GM19043 (cell line): ENCODE data around the gene CADM1.

Experiments
- ATAC-seq: cut with Tn5 transposase; IDR thresholded peaks from one replicate; pipeline ENCODE4 v1.9.1; 2021; ENCODE audit warnings: low read depth; ENCODE audit not compliant: unreplicated experiment

The CADM1 gene

DNA sequence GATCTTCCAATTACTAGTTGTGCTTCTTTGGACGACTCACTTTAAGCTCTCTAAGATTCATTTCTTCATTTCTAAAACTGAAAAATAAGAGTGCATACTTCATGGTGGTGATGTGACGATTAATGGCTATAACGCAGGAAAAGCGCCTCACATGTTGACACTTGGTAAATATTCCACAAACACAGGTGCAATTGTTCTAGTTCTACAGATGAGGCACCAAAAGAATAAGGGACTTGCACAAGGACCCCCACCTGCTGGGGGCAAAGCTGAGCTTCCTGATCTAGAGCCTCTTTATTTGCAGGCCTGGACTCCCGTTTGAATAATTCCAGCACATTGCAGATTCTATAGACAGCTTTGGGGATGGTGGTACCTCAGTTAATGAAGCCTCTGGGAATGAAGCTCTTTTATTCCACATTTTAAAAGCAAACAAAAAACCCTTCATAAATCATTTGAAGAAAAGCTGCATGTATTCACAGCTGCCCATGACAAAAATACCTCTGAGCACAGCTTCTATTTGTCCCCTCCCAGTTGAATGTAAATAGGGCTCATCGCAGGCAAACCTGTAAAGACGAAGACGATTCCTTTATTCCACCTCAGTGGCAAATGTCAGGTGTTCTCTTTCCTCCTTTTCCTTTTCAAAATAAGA lies 14.9 kb upstream of the CADM1 start:
- ATAC-seq = no peak

DNA sequence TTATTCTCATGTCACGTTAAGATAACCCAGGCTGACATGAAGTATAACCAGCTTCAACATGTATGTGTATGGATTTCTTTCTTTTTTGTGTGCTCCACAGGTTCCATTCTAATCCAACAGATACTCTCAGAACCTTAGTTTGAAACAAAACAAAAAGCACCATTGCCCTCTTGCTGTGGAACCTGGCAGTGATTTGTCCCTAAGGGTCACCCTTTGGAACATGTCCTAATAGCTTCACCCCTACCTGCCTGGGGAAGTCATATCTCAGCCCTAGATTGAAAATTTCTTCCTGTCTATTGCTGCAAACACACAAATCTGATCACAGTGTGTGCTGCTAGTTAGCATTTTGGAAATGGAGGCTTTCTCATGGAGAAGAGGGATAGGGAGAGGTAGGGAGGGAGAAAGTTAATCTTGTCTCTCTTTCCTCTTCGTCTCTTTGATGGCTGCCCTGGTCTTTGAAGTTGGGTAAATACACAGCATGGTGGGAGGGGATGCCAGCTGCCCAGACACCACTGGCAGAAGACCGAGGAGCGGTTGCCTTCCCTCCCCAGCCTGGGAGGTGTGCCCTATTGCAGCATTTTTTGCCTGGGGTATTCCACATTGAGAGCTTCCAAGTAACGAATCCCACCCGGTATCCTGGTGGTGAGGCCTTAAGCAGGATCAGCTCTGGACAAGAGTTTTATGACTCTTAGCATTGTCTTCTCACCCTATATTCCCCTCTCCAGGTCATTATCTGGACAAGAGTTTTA lies 11.6 kb upstream of the CADM1 start:
- no peak for ATAC-seq

DNA sequence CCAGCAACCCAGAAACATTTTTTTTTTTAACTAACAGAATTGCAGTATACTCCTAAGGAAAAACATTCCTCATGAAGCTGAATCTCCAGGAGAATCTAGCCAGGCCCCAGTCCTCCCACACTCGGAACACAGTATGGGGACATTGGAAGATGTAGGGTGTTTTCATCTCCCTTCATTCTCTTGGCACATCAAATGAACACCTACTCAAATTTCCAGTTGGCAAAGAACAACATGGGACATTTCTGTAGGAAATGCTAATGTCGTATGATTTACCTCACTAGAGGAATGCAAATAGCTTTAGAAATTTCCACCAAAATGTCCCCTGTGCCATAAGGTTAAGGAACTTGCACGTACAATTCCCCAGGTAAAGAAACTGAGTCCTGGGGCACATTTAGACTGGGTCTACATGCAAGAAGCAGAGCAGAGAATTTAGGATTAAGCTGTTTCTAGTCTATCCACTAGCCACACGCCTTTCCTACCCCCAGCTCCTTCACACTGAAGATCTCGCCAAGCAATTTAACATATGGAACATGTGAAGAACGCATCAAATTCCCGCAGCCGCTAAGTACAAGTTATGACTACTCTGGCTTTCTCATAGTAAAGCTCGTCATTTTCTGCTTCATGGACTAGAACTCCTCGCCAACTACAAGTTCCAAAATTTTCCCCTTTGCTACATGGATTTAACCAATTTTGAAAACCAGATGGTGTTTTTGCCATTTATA lies 2.9 kb upstream of the CADM1 start:
- ATAC-seq = no peak

DNA sequence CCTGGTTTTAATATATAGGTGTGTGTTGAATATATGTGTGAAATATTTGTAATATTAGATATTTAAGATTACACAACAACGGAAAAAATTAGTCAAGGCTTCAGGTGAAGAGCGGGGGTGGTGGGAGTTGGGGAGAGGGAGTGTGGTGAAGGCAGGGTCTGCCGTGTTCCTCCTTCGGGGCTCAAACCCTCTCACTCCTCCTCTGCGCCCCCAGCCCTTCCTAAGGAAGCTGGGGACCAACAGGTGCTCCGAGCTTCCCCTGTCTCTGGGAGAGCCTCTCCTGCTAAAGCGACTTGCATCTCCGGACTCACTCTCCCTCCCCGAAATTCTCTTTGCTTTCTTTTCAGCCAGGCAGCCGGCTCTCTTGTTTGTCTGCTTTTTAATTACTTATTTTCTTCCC lies 960 bp upstream of the CADM1 start:
- ATAC-seq = no peak

DNA sequence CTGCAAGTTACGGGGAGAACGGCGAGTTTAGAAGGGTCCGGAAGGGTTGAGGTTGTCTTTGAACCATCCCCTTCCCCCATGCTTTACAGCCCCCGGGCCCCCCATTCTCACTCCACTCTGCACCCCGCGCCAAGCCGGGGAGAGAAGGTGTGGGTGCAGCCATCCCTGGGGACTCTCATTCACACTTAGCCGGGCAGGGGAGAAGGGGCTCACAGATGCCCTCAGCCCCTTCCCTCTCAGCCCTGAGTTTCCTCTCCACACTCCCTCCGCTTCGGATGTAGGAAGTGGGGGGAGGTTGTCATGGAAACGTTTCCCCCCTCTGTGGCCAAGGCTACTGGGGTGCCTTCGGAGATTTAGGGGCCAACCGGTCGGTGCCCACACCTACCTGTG lies 334 bp downstream of the CADM1 start:
- ATAC-seq = no peak

DNA sequence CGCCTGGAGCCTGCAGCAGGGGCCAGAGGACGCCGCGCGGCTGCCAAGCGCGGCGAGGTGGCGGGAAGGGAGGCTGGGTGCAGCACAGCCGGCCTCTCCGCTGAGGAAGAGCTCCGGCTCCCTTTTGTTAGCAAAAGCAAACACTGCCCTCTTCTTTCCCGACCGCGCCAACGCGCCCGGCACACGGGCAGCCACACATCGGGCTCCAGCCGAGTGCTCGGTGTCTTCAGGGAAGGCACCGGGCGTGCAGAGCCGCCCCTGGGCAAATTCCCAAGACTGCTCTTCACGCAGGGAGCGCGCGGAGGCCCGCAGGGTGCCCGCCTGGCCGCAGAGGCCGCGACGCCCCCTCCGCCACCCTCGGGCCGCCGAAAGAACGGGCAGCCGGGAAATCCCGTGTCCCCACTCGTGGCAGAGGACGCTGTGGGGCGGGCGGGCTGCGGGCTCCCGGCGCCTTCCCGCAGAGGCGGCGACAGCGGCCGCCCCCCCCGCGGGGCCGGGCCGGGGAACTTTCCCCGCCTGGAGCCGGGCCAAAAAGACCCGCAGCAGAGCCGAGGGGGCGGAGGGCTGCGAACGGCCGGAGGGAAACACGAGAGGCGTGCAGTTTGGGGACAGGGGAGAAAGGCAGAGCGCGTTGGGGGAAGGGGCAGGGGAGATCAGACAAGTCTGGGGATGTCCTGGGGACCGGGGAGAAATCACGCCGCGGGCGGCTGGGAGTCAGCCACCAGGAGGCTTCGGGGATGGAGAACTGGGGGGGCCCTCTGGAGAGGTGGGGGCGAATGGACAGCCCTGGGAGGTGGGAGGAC lies 931 bp downstream of the CADM1 start:
- ATAC-seq = no peak

DNA sequence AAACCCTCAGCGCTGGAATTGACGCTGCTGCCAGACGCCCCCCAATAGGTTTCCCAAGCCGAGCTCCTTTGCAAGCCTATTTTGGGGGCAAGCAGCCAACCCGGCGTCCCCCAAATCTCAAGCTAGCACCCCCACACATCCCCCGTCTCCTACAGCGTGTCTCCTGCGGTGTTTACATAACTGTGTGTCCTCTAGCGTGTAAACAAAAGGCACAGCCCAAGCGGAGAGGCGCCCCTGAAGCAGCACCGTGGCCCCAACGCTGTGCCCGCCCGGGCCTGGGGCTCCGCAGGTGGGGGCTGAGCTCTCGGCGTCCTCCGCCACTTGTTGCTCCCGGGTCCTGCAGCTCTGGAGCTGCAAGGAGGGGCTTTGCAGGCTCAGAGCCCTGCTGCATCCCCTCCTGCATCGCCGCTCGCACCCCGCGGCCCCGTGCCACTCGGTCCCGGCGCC lies 1.6 kb downstream of the CADM1 start:
- no peak for ATAC-seq

DNA sequence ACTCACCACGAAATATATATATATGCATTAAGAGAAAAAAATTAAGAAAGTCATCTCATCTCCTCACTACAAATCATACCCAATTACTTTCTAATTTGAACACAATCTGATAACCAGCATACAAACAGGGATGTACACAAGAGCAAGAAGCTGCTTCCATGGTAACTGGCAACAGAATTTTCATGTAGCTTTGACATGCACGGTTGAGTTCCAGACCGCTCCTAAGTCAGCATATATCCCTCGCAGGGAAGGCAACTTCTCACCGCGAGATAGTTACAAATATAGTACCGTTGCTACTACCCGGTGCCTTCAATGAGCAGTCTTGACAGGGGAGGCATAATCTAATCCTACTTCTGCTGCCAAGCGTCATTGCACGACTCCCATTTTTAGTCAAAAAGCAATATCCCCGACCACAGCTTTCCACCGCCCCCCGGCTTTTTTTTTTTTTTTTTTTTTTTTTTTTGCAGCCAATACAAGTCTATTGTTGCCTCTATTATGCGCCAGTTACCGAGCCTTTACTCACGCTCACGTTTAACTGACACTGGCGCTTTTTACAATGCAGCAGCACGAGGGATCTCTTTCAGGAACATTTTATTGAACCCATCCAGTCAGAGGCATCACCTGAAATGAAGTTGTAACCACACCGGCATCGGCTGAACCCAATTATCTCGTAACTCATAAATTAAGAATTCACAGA lies 2.2 kb downstream of the CADM1 start:
- no peak for ATAC-seq

DNA sequence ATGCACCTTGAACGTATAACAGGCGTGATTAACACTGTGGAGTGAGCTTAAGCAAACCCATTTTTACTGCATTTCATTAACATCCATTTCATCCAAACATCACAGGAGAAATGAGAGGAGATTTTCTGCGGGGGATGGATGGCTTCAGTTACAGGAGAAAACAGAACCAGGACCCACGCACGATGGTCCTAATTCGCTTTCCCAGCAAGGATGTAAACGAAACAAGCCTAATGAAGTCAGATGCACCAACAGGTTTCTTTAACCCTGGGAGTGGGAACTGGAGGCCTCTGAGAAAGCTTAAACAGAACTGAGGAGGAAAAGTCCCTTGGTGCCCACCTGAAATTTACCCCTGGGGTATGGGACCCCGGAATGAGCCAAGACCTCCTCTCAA lies 2.7 kb downstream of the CADM1 start:
- ATAC-seq = no peak

DNA sequence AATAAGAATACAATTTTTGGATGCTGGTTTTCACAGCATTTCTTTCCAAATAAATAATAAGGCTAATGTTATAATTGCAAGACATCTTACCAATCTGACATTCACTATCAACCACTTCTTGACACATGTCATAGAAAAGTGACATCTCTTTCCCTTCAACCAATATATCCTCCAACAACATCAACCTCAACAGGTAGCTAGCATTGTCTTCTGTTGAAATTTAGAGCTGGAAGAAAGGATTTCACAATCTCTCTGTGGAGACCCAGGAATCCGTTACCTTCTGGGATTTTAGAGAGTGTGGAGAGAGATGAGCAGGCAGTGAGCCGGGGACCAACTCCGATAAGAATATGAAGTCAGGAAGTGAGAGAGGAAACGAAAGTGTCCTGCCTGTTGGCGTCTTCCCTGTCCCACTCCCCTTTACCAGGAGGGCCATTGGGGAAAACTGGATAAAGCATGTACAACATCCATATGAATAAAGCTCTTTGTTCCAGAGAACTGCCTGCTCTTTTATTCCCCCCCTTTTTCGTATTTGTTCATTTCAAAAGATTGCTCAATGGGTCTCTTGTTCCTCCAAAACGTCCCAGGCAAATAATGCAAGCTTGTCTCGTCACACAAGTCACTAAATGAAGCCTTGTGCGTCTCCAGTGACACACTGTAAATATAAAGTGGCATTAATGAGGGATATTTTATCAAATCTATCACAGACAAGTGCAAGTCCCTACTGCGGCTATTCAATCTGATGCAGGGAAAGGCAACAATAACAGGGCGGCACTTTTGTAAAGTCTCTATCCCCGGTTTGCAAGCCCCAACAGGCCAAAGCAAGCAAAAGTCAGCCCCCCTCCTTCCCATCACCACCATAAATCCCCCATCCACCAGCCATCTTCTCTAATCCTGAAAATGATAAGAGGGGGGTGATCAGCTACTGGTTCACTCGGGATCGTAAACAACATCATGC lies 3.4 kb downstream of the CADM1 start:
- no peak for ATAC-seq

DNA sequence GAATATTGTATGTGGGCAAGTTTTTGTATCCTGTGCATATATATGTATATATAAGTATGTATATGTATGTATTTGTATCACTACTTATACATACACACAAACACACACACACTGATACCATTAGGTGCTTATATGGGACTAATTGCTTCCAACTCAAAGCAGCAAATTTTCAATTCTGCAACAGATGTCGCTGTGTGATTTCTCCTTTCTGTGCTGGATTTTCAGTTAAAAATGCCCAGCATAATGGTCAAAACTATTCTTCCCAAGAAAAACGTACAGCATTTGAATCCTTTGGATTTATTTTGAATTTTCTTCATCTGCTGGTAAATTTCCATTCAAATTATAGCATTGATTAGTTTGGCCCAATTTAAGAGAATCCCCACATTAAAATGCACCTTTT lies 4.3 kb downstream of the CADM1 start:
- no peak for ATAC-seq

DNA sequence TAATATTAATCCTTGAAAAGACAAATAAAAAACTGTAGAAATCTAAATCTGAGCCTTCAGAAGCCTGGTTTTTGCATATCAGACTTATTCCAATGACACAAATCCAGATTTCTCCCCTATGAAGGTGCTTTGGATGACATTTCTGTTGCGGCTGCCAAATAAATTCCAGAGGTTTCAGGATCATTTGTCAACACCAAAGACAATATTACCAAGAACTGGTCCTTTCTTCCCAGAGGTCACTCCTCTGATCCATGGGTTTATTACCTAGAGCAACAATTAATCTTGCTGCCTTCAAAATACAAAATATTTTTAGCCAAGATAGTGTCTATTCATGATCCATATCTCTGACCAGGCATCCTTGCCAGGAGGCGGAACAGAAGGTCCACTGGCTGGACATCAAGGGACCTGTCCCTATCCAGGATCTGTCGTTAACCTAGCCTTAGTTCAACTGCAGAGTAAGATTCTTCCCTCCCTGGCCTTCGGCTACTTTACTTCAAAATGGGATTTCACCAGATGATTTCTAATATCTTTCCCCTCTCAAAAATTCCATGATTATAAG lies 4.9 kb downstream of the CADM1 start:
- ATAC-seq = no peak

DNA sequence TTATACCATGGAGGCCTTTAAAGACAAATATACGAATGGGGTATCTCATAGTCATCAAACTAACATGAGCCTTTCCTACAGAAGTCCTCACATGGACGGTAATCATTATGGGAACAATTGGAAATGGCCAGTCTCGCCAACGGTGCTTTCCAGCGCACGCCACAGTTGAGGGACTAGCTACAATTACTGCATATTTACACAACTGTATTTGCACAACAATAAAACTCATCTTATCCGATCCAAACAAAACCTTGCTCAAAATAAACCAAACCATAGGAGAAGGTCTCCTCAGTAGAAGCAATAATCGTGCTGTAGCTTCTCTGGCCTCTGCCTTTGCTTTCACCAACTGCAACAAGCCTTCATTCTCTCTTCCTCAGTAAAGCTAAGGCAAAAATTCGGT lies 5.9 kb downstream of the CADM1 start:
- ATAC-seq = no peak

DNA sequence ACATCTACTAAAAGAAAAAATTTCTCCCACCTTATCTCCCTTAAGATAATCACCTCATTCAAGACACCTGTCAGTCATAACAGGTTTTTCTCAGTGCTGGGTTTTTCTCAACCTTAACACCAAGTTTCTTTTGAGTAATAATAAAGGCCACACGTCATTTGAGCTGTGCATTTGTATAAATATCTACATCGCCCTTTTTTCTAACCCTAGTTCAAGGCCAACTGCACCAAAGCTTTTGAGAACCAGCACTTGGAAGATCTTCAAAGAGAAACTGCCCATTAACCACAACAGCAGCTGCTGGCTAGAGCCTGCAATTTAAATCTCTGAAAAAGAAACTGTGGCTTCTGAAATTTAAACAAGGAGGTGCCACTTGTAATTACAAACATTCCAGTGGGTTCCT lies 6.9 kb downstream of the CADM1 start:
- no peak for ATAC-seq

DNA sequence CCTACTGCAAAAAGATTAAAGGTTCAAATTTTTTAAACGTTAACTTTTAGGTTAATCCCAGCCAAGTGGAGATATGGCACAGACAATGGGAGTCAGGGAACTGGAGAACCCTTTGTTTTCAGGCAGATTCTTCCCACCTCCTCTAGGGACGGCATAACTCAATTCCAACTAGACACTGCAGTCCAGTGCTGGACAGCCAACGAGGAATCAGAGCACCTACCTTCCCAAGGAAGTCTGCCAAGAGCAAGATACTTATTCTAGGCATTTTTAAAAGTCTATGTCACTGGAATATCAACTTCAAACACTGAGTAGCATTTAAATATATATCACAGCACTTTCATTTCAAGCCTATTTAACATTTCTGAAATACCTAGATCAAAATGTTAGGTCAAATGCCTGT lies 7.3 kb downstream of the CADM1 start:
- ATAC-seq = no peak

DNA sequence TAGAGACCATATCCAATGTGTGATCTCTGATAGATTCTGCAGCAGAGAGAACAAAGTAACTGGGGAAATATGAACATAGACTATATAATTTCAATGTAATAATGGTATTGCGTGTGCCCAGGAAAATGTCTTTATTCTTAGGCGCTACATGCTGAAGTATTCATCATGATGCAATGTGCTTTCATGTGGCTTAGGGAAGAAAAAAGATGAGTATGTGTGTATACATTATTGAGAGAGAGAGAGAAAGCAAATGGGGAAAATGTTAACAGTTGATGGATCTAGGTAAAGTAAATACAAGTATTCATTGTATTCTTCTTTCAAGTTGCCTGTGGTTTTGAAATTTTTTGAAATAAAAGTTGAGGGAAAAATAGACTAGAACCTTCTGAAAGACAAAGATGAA lies 10.3 kb downstream of the CADM1 start:
- ATAC-seq = no peak

DNA sequence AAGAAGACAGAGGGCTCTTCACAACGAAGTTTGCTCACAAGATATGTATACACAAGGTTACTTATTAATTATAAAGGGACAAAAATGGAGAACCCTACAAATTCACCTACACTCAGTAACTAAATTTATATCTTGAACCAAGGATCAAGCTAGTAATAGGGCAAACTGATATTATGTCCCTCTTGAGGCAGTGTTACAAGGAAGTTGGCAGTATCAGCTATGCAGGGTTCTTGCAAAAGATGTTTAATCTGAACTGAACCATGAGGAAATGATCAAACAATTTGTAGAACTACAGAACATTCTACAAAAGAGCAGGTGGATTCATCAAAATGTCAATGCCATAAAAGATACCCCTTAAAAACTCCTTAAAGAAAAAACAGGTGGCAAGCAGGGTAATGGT lies 10.7 kb downstream of the CADM1 start:
- no peak for ATAC-seq

DNA sequence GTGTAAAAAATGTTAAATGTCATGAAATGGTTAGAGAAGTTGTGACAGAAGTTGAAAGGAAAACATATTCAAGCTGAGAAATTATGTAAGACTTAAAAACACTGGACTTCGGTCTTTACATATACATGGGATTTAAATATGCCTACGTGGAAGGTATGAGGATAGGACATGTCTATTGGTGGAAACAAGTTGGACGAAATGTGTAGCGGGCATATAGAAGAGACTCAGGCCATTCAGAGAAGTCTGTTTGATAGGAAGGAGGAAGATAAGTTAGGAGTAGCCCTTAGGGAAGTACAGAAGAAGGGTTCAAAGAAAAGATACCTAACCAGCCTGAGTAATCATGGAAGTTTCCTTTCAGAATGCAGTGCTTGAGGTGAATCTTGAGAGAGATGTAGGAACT lies 14.7 kb downstream of the CADM1 start:
- ATAC-seq = no peak

DNA sequence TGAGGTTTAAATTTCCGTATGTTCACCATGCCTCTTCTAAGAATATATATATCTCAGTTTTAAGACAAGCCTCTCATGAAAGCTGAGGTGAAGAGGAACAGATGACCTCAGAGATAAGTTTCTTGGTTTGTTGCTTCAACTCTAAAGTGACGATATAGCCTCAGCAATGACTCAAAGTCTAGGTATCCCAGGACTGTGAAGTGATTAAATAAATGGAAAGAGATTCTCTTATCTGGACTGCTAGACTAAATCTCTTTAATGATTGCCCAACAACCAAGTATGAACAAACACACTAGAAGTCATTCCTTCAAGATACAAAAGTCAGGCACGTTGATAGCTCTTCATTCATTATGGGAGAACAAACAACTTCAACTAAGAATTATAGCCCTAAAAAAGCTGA lies 15.3 kb downstream of the CADM1 start:
- no peak for ATAC-seq
